Fibroblast of the aortic adventitia (primary cell): ENCODE results near the gene ZBTB46. TPM values are rescaled to one million over a fixed set of nuclear protein-coding genes. Genes with fewer than 3 reads are reported as not detected.

ENCODE experiments used
- DNase-seq: peaks from one replicate; pipeline ENCODE4 v3.0.0-alpha.2; 2010; ENCODE audit warnings: low read depth
- H3K4me3 ChIP-seq: 2 replicates; pipeline ENCODE4 v1.5.1; 2011; ENCODE audit warnings: low read depth, mild to moderate bottlenecking, control low read depth, low read length, moderate library complexity
- CTCF ChIP-seq: IDR thresholded peaks from 2 replicates; pipeline ENCODE4 v1.5.1; 2011; ENCODE audit warnings: mild to moderate bottlenecking, low read length, control low read depth, inconsistent platforms; ENCODE audit not compliant: insufficient read depth
- total RNA-seq: library from RNA; depleted of rRNA; stranded (reverse); fragments of >200 nt; gene quantifications from 2 replicates; pipeline ENCODE4 v1.2.3, GENCODE V29; 2012; ENCODE audit warnings: low replicate concordance

The ZBTB46 gene
- total RNA-seq, 1 donor, result 1.1 TPM

GRCh38 chr20:63861981-63862901 lies 31.2 kb upstream of the ZBTB46 start:
- DNase-seq, result no peak
- H3K4me3 ChIP-seq, result no peak overlapping the region

DNA sequence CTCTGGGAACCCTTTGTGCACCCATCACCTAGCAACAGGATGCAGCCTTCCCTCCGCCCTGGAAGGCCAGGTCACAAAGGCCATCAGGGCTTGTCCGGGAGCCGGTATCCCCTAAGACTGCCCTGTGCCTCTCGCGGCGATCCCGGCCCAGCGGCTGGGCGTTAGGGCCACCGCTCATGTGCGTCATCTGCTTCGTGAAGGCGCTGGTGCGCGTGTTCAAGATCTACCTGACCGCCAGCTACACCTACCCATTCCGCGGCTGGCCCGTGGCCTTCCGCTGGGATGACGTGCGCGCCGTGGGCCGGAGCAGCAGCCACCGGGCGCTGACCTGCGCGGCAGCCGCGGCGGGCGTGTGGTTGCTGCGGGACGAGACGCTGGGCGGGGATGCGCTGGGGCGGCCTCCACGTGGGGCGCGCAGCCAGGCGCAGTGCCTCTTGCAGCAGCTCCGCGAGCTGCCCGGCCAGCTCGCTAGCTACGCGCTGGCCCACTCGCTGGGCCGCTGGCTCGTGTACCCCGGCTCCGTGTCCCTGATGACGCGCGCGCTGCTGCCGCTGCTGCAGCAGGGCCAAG lies 30.4 kb upstream of the ZBTB46 start, which contains the start of gene ABHD16B:
ABHD16B (plus strand) TSS at position 134 of the 570 bp plus-strand sequence; CDS start at position 177, 43 bp downstream.
- no peak within 1 kb of the TSS for H3K4me3 ChIP-seq
- no peak for DNase-seq
- no peak for TF ChIP-seq CTCF

More at GRCh38 chr20:63861981-63862901, 31.2 kb upstream of the ZBTB46 start:
- TF ChIP-seq CTCF, result no peak

DNA sequence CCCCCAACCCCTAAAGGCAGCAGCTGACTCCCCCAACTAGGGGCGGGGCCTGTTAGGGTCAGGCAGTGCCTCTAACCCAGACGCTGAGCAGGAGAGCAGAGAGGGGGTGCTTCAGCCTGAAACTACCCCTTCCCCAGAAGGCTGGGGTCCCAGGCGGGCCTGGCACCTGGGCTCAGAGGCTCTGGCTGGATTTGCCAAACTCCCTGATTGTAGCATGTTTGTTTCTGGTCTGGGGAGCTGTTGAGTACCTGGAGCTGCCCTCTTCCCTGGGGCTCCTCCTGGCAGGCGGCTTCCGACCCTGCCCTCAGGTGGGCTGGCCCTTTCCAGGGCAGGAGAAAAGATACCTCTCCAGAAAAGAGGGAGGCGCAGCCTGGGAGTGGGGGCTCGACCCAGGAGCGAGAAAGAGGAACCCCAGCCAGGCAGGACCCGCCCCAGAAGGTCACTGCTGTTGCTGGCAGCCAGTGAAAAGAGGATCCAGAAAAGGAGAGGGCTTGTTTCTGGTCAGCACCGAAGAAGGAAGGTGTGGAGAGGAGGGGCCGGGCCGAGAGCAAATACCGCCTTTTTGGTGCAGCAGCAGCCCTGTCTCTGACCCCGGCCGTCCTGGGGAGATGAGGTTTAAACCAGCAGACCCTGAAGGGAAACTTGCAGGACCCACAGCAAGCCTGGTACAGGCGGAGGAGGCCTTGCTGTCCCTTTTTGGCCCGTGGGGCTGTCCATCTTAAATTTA lies 29.4 kb upstream of the ZBTB46 start:
- no peak for DNase-seq
- H3K4me3 ChIP-seq, result no peak overlapping the region
- no peak for TF ChIP-seq CTCF

DNA sequence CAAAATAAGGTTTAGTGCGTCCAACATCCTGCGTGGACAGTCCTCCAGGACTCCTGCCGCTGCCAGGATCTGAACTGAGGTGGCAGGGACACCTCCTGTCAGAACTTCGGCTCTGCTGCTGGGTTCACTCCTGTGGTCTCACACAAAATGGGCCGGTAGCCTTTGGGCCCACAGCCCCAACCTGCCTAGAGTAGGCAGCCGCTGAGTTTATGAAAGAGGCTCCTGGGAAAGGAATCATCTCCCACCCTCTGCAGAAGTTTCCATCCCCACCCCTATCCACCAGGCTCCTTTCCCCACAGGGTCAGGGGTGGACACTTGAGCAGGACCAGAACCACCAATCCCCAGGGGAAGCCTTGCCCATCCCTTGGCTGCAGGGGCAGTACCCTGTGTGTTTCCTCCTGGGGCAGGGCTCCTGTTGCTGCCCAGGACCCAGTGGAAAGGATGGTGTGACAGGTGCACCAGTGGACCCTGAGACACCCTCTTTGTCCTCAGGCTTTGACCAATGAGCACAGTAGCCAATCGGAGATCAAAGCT lies 28.2 kb upstream of the ZBTB46 start:
- DNase-seq, result no peak
- H3K4me3 ChIP-seq, result no peak overlapping the region
- no peak for TF ChIP-seq CTCF

- H3K4me3 ChIP-seq, result no peak overlapping the region
- no peak for DNase-seq
- peak; percentile 30 for TF ChIP-seq CTCF
Measured at GRCh38 chr20:63858393-63859165, 27.5 kb upstream of the ZBTB46 start.
